Endothelial cell of umbilical vein (primary cell): ENCODE measurements around the gene WASF2. TPM values are rescaled to one million over a fixed set of nuclear protein-coding genes. Genes with fewer than 3 reads are reported as not detected.

ENCODE experiments used
- BruUV-seq: library from RNA; stranded (reverse); fragments of 400-500 nt; replicated peaks from 2 replicates; lab custom pipeline; 2021; lab: Mats Ljungman, UMichigan
- CTCF ChIA-PET: fragments of 300-600, 350-600 bp; sonication (Branson Sonifier 250); formaldehyde crosslinking; loops from one replicate; lab custom pipeline; 2021; ENCODE audit warnings: antibody characterized with exemption, inconsistent platforms; lab: Charles Lee
- POLR2A ChIA-PET: fragments of 300-600, 350-600 bp; sonication (Branson Sonifier 250); formaldehyde crosslinking; loops from one replicate; lab custom pipeline; 2021; ENCODE audit warnings: antibody characterized with exemption, inconsistent platforms; lab: Charles Lee
- DNase-seq: peaks from one replicate; pipeline ENCODE4 v3.0.0-alpha.2; 2011; ENCODE audit warnings: low read depth, low spot score
- FAIRE-seq: peaks from 2 replicates; lab custom pipeline; 2011; peaks lifted over from hg19 to GRCh38; lab: Jason Lieb, UNC
- H2AFZ ChIP-seq: 2 replicates; pipeline ENCODE4 v1.6.0; 2012; ENCODE audit warnings: low read depth, low read length, control low read depth, inconsistent platforms
- H3K27ac ChIP-seq: 2 replicates; pipeline ENCODE4 v1.5.1; 2011; ENCODE audit warnings: low read depth, mild to moderate bottlenecking, control low read depth, low read length, moderate library complexity; ENCODE audit not compliant: insufficient read depth
- H3K27me3 ChIP-seq, 2 experiments: 2 replicates each; pipeline versions ENCODE4 v1.6.0 to v1.6.1; 2011; ENCODE audit warnings: low read length in 2 of 2, mixed read lengths in 1 of 2; ENCODE audit not compliant: control insufficient read depth in 2 of 2, insufficient read depth in 2 of 2
- H3K36me3 ChIP-seq, 2 experiments: 2 replicates in 1 of 2; 3 replicates in 1 of 2; pipeline ENCODE4 v1.5.1; 2011; ENCODE audit warnings: low read length in 2 of 2, mild to moderate bottlenecking in 1 of 2, moderate library complexity in 1 of 2; ENCODE audit not compliant: control insufficient read depth in 2 of 2, insufficient read depth in 2 of 2; ENCODE audit errors: extremely low read depth in 1 of 2
- H3K4me1 ChIP-seq: 3 replicates; pipeline ENCODE4 v1.5.1; 2011; ENCODE audit warnings: mild to moderate bottlenecking, low read length; ENCODE audit not compliant: control insufficient read depth, insufficient read depth; ENCODE audit errors: extremely low read depth
- H3K4me2 ChIP-seq: 2 replicates; pipeline ENCODE4 v1.6.1; 2011; ENCODE audit warnings: low read length, control low read depth, mixed read lengths; ENCODE audit not compliant: insufficient read depth
- H3K4me3 ChIP-seq, 3 experiments: fragments of 200-600 bp in 1 of 3; sonication (generic), shearing (Covaris generic) in 1 of 3; replicated peaks in 1 of 3; 2 replicates each; pipeline ENCODE4 v1.5.1; 2011 to 2016; ENCODE audit warnings: control low read depth in 3 of 3, low read length in 3 of 3, mild to moderate bottlenecking in 2 of 3, inconsistent platforms in 1 of 3, low read depth in 1 of 3, moderate library complexity in 1 of 3; ENCODE audit not compliant: insufficient read depth in 1 of 3
- H3K79me2 ChIP-seq: 2 replicates; pipeline ENCODE4 v1.6.0; 2012; ENCODE audit warnings: low read length, inconsistent platforms; ENCODE audit not compliant: control insufficient read depth, insufficient read depth
- H3K9ac ChIP-seq: replicated peaks from 2 replicates; pipeline ENCODE3; 2011; ENCODE audit warnings: low read length, control low read depth; ENCODE audit not compliant: insufficient read depth; ENCODE audit errors: extremely low read depth
- H3K9me1 ChIP-seq: replicated peaks from 3 replicates; pipeline ENCODE4 v1.6.0; 2011; ENCODE audit warnings: mild to moderate bottlenecking, low read length; ENCODE audit not compliant: control insufficient read depth, insufficient read depth; ENCODE audit errors: extremely low read depth
- H3K9me3 ChIP-seq: replicated peaks from 2 replicates; pipeline ENCODE4 v1.5.1; 2012; ENCODE audit warnings: low read length, inconsistent platforms; ENCODE audit not compliant: control insufficient read depth, insufficient read depth
- H4K20me1 ChIP-seq: replicated peaks from 2 replicates; pipeline ENCODE3; 2011; ENCODE audit warnings: mild to moderate bottlenecking, low read length; ENCODE audit not compliant: control insufficient read depth, insufficient read depth; ENCODE audit errors: extremely low read depth
- EZH2 ChIP-seq: IDR thresholded peaks from 2 replicates; pipeline ENCODE4 v1.6.1; 2012; ENCODE audit warnings: borderline replicate concordance, low read depth, mild to moderate bottlenecking, moderate library complexity, low read length, inconsistent platforms; ENCODE audit not compliant: severe bottlenecking
- FOS ChIP-seq: IDR thresholded peaks from 2 replicates; pipeline ENCODE4 v1.6.1; 2011; ENCODE audit warnings: mild to moderate bottlenecking, low read length, moderate library complexity, borderline replicate concordance; ENCODE audit not compliant: insufficient read depth
- GATA2 ChIP-seq: IDR thresholded peaks from 2 replicates; pipeline ENCODE4 v1.7.0; 2011; ENCODE audit warnings: low read depth, mild to moderate bottlenecking, moderate library complexity, mixed read lengths, low read length; ENCODE audit not compliant: insufficient read length, insufficient read depth
- JUN ChIP-seq: IDR thresholded peaks from 2 replicates; pipeline ENCODE4 v1.6.1; 2011; ENCODE audit warnings: borderline replicate concordance, low read depth; ENCODE audit not compliant: insufficient read length, insufficient read depth
- MYC ChIP-seq: IDR thresholded peaks from one replicate; pipeline ENCODE4 v1.6.1; 2011; ENCODE audit warnings: mild to moderate bottlenecking, low read depth, low read length
- POLR2A ChIP-seq: IDR thresholded peaks from 2 replicates; pipeline ENCODE4 v1.6.1; 2012; ENCODE audit warnings: low read depth, mild to moderate bottlenecking, control low read depth, low read length
- POLR2AphosphoS5 ChIP-seq: IDR thresholded peaks from 2 replicates; pipeline ENCODE4 v1.6.1; 2012; ENCODE audit warnings: low read depth, mild to moderate bottlenecking, control low read depth, low read length, moderate library complexity; ENCODE audit not compliant: insufficient read depth
- dilution Hi-C: fragments of 300-500 bp; cut with MboI; formaldehyde crosslinking; loops from one replicate; pipeline ENCODE4 v1.15.0; 2019; ENCODE audit warnings: low sequenced_read_pairs; ENCODE audit not compliant: extremely low pct_ligation_motif_present
- intact Hi-C: fragments of 100-400 bp; cut with micrococcal nuclease; formaldehyde crosslinking; loops from one replicate; pipeline ENCODE4 v1.10.0; 2022
- polyA plus RNA-seq, 4 experiments: library from polyadenylated mRNA; depleted of rRNA in 3 of 4; stranded (reverse) in 3 of 4; unstranded in 1 of 4; fragments of >200 nt; gene quantifications; 2 replicates each; pipeline versions ENCODE4 v1.2.1 to v1.2.3, GENCODE V29; 2011 to 2012; ENCODE audit warnings: missing spikeins in 1 of 4
- total RNA-seq: library from RNA; stranded (reverse); gene quantifications from 2 replicates; pipeline ENCODE4 v1.2.3, GENCODE V29; 2021
- TF ChIP-seq, protein P1 (sequence below), 2 donors: IDR thresholded peaks; 1 replicate in 1 of 2; 2 replicates in 1 of 2; pipeline ENCODE4 v1.5.1; 2011; ENCODE audit warnings: low read length in 2 of 2, mild to moderate bottlenecking in 2 of 2, moderate library complexity in 2 of 2, control low read depth in 1 of 2, inconsistent platforms in 1 of 2, low read depth in 1 of 2; ENCODE audit not compliant: insufficient read depth in 1 of 2; ENCODE audit errors: extremely low read depth in 1 of 2
- TF ChIP-seq, protein P2 (sequence below): IDR thresholded peaks from 2 replicates; pipeline ENCODE4 v1.6.1; 2011; ENCODE audit not compliant: insufficient read depth, insufficient read length

Gene WASF2
- total and polyA plus RNA-seq, 2 donors (not counting 3 experiments of a cell fraction or from before 2014, with no cell fraction given), result 76.9 to 172 TPM

DNA sequence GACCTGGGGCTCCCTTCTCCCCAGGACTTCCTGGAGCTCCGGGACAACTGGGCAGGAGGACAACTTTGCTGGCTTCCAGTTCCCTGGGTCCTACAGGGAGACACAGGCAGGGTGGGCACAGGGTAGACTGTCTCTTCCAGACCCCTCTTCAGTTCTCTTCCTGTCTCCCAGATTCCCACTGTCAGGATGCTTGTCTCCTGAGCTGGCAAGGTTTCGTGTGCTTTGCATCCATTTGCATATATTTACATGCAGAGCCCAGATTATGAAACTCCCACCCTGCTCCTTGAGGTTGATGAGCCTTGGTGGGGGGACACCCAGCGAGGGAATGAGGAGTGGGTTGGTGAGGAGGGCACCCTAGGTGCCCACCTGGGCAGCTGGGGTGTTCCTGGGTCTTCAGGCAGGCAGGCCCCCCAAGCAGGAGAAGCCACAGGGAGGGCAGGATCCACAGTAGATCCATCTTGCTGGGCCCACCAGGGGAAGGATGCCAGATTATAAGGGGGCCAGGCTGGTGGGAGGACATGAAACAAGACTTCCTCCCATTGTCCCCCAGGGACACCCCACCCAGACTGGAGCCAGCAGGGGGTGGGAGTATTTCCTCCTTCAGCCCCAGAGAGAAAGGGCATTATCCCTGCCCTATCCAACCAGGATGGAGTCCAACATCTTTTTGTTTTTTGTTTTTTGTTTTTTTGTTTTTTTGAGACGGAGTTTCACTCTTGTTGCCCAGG lies 115.4 kb downstream of the WASF2 start, which contains the start of gene FCN3:
FCN3 (minus strand) TSS at position 463 of the 725 bp plus-strand sequence; CDS start at position 457, 6 bp downstream.
- no peak for DNase-seq
- Histone ChIP-seq H3K27me3 (no peaks in the 10 kb centered on the region), H3K9me1 (no peaks in the 10 kb centered on the region), H3K4me2 (no peak within 1 kb of the TSS), H3K4me3 (no peak within 1 kb of the TSS), H4K20me1 (no peaks in the 10 kb centered on the region), H3K9ac (no peak within 1 kb of the TSS), H2AFZ (no peak within 1 kb of the TSS), H3K36me3 (no peaks in the 10 kb centered on the region), H3K9me3 (no peaks in the 10 kb centered on the region), H3K27ac (no peak within 1 kb of the TSS), H3K4me1 (no peaks in the 10 kb centered on the region), H3K79me2 (no peaks in the 10 kb centered on the region)
- intact Hi-C loops, result no loop called here
- ChIA-PET POLR2A (no interaction called here), CTCF (interaction anchor here (1.0 to 1.4 kb wide), 4 partner anchors 8 to 25 kb away, joined by 3 to 5 read pairs (median 3); partner anchors contain the start of gene MAP3K6)
- dilution Hi-C loops, result no loop called here
- no peak for FAIRE-seq
- no TSS peak for BruUV-seq
- TF ChIP-seq, protein P1, sequence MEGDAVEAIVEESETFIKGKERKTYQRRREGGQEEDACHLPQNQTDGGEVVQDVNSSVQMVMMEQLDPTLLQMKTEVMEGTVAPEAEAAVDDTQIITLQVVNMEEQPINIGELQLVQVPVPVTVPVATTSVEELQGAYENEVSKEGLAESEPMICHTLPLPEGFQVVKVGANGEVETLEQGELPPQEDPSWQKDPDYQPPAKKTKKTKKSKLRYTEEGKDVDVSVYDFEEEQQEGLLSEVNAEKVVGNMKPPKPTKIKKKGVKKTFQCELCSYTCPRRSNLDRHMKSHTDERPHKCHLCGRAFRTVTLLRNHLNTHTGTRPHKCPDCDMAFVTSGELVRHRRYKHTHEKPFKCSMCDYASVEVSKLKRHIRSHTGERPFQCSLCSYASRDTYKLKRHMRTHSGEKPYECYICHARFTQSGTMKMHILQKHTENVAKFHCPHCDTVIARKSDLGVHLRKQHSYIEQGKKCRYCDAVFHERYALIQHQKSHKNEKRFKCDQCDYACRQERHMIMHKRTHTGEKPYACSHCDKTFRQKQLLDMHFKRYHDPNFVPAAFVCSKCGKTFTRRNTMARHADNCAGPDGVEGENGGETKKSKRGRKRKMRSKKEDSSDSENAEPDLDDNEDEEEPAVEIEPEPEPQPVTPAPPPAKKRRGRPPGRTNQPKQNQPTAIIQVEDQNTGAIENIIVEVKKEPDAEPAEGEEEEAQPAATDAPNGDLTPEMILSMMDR (IDR thresholded peaks at IDR 0.05; ENCODE audit: extremely low read depth in 1 of 2, insufficient read depth in 1 of 2, low read depth in 1 of 2, low read length in 2 of 2), result no peak
- TF ChIP-seq GATA2 (no peak), POLR2A (no peak), FOS (no peak), POLR2AphosphoS5 (no peak), MYC (no peak), JUN (no peak), EZH2 (no peak)
- TF ChIP-seq, protein P2, sequence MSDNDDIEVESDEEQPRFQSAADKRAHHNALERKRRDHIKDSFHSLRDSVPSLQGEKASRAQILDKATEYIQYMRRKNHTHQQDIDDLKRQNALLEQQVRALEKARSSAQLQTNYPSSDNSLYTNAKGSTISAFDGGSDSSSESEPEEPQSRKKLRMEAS, result no peak
